Osteocyte (in vitro differentiated cells): Measurements from ENCODE around the gene CRABP1. TPM values are rescaled to one million over a fixed set of nuclear protein-coding genes. Genes with fewer than 3 reads are reported as not detected.

Experiments
- DNase-seq: peaks from one replicate; pipeline ENCODE4 v3.0.0; 2021; ENCODE audit warnings: mixed read lengths; ENCODE audit not compliant: unreplicated experiment; ENCODE audit errors: extremely low spot score
- H3K27ac Mint-ChIP-seq: one replicate; pipeline ENCODE4 v1.8.0; 2021; ENCODE audit warnings: mild to moderate bottlenecking, mixed read lengths; ENCODE audit not compliant: unreplicated experiment
- H3K27me3 Mint-ChIP-seq: one replicate; pipeline ENCODE4 v1.8.0; 2021; ENCODE audit warnings: mixed read lengths; ENCODE audit not compliant: unreplicated experiment
- H3K36me3 Mint-ChIP-seq: one replicate; pipeline ENCODE4 v1.8.0; 2021; ENCODE audit warnings: mixed read lengths; ENCODE audit not compliant: unreplicated experiment
- H3K4me1 Mint-ChIP-seq: one replicate; pipeline ENCODE4 v1.8.0; 2021; ENCODE audit warnings: mixed read lengths; ENCODE audit not compliant: unreplicated experiment
- H3K4me3 Mint-ChIP-seq: one replicate; pipeline ENCODE4 v1.8.0; 2021; ENCODE audit warnings: mild to moderate bottlenecking, moderate library complexity, mixed read lengths; ENCODE audit not compliant: unreplicated experiment
- H3K9me3 Mint-ChIP-seq: one replicate; pipeline ENCODE4 v1.8.0; 2021; ENCODE audit warnings: mixed read lengths; ENCODE audit not compliant: unreplicated experiment
- CTCF ChIP-seq: fragments of 200-600 bp; sonication (generic); IDR thresholded peaks from 2 replicates; pipeline ENCODE4 v1.5.0; 2021; ENCODE audit warnings: antibody characterized with exemption, mild to moderate bottlenecking, moderate library complexity
- long read RNA-seq: library from polyadenylated mRNA; unstranded; transcript quantifications from one replicate; pipeline ENCODE4 v2.0.0, GENCODE V29; 2021
- total RNA-seq: library from RNA; stranded (reverse); gene quantifications from 2 replicates; pipeline ENCODE4 v1.2.1, GENCODE V29; 2021

CRABP1 gene
- total RNA-seq = 3.6 and 5.2 TPM in 2 replicates
- long read RNA-seq = 0 reads

GRCh38 chr15:78340231-78341056 lies at the start of gene CRABP1:
Gene CRABP1 (plus strand): TSS chr15:78340353. CDS start chr15:78340429, 76 bp downstream.
- Mint-ChIP-seq H3K9me3 (no peaks in the 10 kb centered on the region), H3K27me3 (peaks cover 75% of the 10 kb centered on the region), H3K4me3 (no peak within 1 kb of the TSS), H3K4me1 (peaks cover 8% of the 10 kb centered on the region), H3K36me3 (no peaks in the 10 kb centered on the region), H3K27ac (no peak within 1 kb of the TSS)
- DNase-seq = no peak
- no peak for TF ChIP-seq CTCF

GRCh38 chr15:78291052-78291451 lies 49.1 kb upstream of the CRABP1 start:
- TF ChIP-seq CTCF = no peak
- no peak overlapping the region for H3K4me3 Mint-ChIP-seq
- no peaks in the 10 kb centered on the region for H3K9me3 Mint-ChIP-seq
- H3K27me3 Mint-ChIP-seq = no peaks in the 10 kb centered on the region
- no peak for DNase-seq
- H3K36me3 Mint-ChIP-seq = peaks cover 31% of the 10 kb centered on the region
- no peak overlapping the region for H3K27ac Mint-ChIP-seq
- H3K4me1 Mint-ChIP-seq = no peaks in the 10 kb centered on the region

- Mint-ChIP-seq H3K27me3 (no peaks in the 10 kb centered on the region), H3K36me3 (peaks cover 24% of the 10 kb centered on the region), H3K4me3 (no peak overlapping the region), H3K4me1 (no peaks in the 10 kb centered on the region), H3K27ac (no peak overlapping the region), H3K9me3 (no peaks in the 10 kb centered on the region)
- no peak for DNase-seq
- no peak for TF ChIP-seq CTCF
Observed at GRCh38 chr15:78291698-78292097, 48.5 kb upstream of the CRABP1 start.

GRCh38 chr15:78292219-78292618 lies 47.9 kb upstream of the CRABP1 start:
- Mint-ChIP-seq H3K4me1 (peaks cover 2% of the 10 kb centered on the region), H3K9me3 (no peaks in the 10 kb centered on the region), H3K27me3 (no peaks in the 10 kb centered on the region), H3K36me3 (peaks cover 22% of the 10 kb centered on the region), H3K27ac (no peak overlapping the region), H3K4me3 (no peak overlapping the region)
- no peak for DNase-seq
- TF ChIP-seq CTCF = no peak

- Mint-ChIP-seq H3K4me1 (peaks cover 32% of the 10 kb centered on the region), H3K27ac (peak within 1 kb of the TSS; percentile 96), H3K9me3 (no peaks in the 10 kb centered on the region), H3K36me3 (peaks cover 8% of the 10 kb centered on the region), H3K27me3 (no peaks in the 10 kb centered on the region), H3K4me3 (peak within 1 kb of the TSS; percentile 97)
- TF ChIP-seq CTCF = no peak
- DNase-seq = peak; percentile 97
Observed at GRCh38 chr15:78299101-78299930, 40.8 kb upstream of the CRABP1 start, which contains the start of gene SKIC8. Gene SKIC8 (minus strand): TSS chr15:78299609. CDS start chr15:78295686, 3,923 bp downstream.
